ENCODE results near the gene CPNE4. TPM values are rescaled to one million over a fixed set of nuclear protein-coding genes. Genes with fewer than 3 reads are reported as not detected.
"Not testable (repeated sequence)": the region's sequence is repeated elsewhere in the genome, so short reads cannot be mapped to it uniquely, and the experiment has no call there.

Gene CPNE4
- total and polyA plus RNA-seq, 8 donors, result 0.14 to 1.7 (median 0.66) TPM

GRCh38 chr3:131501949-131502348, 532.9 kb downstream of the CPNE4 start:
- no peak overlapping the region for H3K27ac ChIP-seq
- H3K4me3 ChIP-seq, result peak overlapping the region; percentile 59 to 81 (median 76)
- H3K4me1 ChIP-seq, result peaks cover 5 to 11% (median 11%) of the 10 kb centered on the region in 3 donors
- intact Hi-C loops (cut with DNase I), result no loop called here
- H3K27me3 ChIP-seq, result peaks cover 0 to 4% (median 0%) of the 10 kb centered on the region in 4 donors
- ATAC-seq, result no peak
- H3K9me3 ChIP-seq, result no peaks in the 10 kb centered on the region
- WGBS, 2 donors, result 26 to 30% methylated on average over 2 of the region's 2 CpGs
- no peaks in the 10 kb centered on the region for H3K36me3 ChIP-seq
- no peak for TF ChIP-seq CTCF (IDR thresholded peaks at IDR 0.05)
- DNase-seq, result no peak
- no peak for FAIRE-seq

- FAIRE-seq (no peak), DNase-seq (no peak), ATAC-seq (no peak)
- TF ChIP-seq CTCF (IDR thresholded peaks at IDR 0.05), result no peak
- Histone ChIP-seq H3K9me3 (no peaks in the 10 kb centered on the region), H3K36me3 (peaks cover 0 to 12% (median 0%) of the 10 kb centered on the region in 3 donors), H3K27me3 (no peaks in the 10 kb centered on the region), H3K4me1 (no peaks in the 10 kb centered on the region), H3K27ac (no peak overlapping the region), H3K4me3 (no peak overlapping the region)
- intact Hi-C loops (cut with DNase I), result no loop called here
- 96 to 98% methylated on average over 1 of the region's 1 CpG for WGBS, 2 donors
These were observed 540.1 kb downstream of the CPNE4 start for GRCh38 chr3:131494706-131495105.

GRCh38 chr3:131491775-131492174, 543.0 kb downstream of the CPNE4 start:
- intact Hi-C loops (cut with DNase I), result no loop called here
- H3K27ac ChIP-seq, result no peak overlapping the region
- peaks cover 0 to 18% (median 10%) of the 10 kb centered on the region in 3 donors for H3K36me3 ChIP-seq
- DNase-seq (no peak), FAIRE-seq (no peak), ATAC-seq (no peak)
- WGBS, 2 donors, result 97 to 98% methylated on average over 2 of the region's 2 CpGs
- no peaks in the 10 kb centered on the region for H3K9me3 ChIP-seq
- H3K4me3 ChIP-seq, result no peak overlapping the region
- TF ChIP-seq CTCF (IDR thresholded peaks at IDR 0.05), result no peak
- no peaks in the 10 kb centered on the region for H3K4me1 ChIP-seq
- H3K27me3 ChIP-seq, result no peaks in the 10 kb centered on the region

GRCh38 chr3:131491084-131491483, 543.7 kb downstream of the CPNE4 start:
- H3K27me3 ChIP-seq, result no peaks in the 10 kb centered on the region
- H3K36me3 ChIP-seq, result peaks cover 0 to 18% (median 10%) of the 10 kb centered on the region in 3 donors
- DNase-seq (no peak), FAIRE-seq (no peak), ATAC-seq (no peak)
- 91 to 95% methylated on average over 2 of the region's 2 CpGs for WGBS, 2 donors
- no peaks in the 10 kb centered on the region for H3K4me1 ChIP-seq
- no peaks in the 10 kb centered on the region for H3K9me3 ChIP-seq
- no peak overlapping the region for H3K4me3 ChIP-seq
- intact Hi-C loops (cut with DNase I), result no loop called here
- no peak overlapping the region for H3K27ac ChIP-seq
- no peak for TF ChIP-seq CTCF (IDR thresholded peaks at IDR 0.05)

GRCh38 chr3:131486545-131486944, 548.3 kb downstream of the CPNE4 start:
- FAIRE-seq; H3K27me3 ChIP-seq; ATAC-seq; H3K27ac ChIP-seq; H3K9me3 ChIP-seq; H3K4me1 ChIP-seq; intact Hi-C loops (cut with DNase I); H3K4me3 ChIP-seq; DNase-seq: not testable (repeated sequence)
- H3K36me3 ChIP-seq, result peaks cover 0 to 20% (median 5%) of the 10 kb centered on the region in 3 donors
- 95 to 98% methylated on average over 3 of the region's 3 CpGs for WGBS, 2 donors
